ENCODE results near the gene ANKRD6.

- TF ChIP-seq CTCF (IDR thresholded peaks at IDR 0.05) (no peak), POLR2A (IDR thresholded peaks at IDR 0.05) (no peak)
Measured at GRCh38 chr6:89630488-89630887, 197.5 kb downstream of the ANKRD6 start.
